Nephron progenitor cell (in vitro differentiated cells): Measurements from ENCODE around the gene DHRSX.

Source experiments
- DNase-seq: peaks from one replicate; pipeline ENCODE4 v3.0.0; 2021
- H3K27ac Mint-ChIP-seq: 2 replicates; pipeline ENCODE4 v1.8.0; 2021; ENCODE audit warnings: mild to moderate bottlenecking, moderate library complexity, mixed read lengths
- H3K27me3 Mint-ChIP-seq: 2 replicates; pipeline ENCODE4 v1.8.0; 2021; ENCODE audit warnings: mild to moderate bottlenecking, low read depth, mixed read lengths; ENCODE audit not compliant: poor library complexity
- H3K36me3 Mint-ChIP-seq: 2 replicates; pipeline ENCODE4 v1.8.0; 2021; ENCODE audit warnings: low read depth, mixed read lengths
- H3K4me1 Mint-ChIP-seq: 2 replicates; pipeline ENCODE4 v1.8.0; 2021; ENCODE audit warnings: mixed read lengths
- H3K4me3 Mint-ChIP-seq: 2 replicates; pipeline ENCODE4 v1.8.0; 2021; ENCODE audit warnings: mild to moderate bottlenecking, moderate library complexity, mixed read lengths
- H3K9me3 Mint-ChIP-seq: 2 replicates; pipeline ENCODE4 v1.8.0; 2021; ENCODE audit warnings: mild to moderate bottlenecking, moderate library complexity, mixed read lengths
- CTCF ChIP-seq: fragments of 200-600 bp; sonication (generic); IDR thresholded peaks from 2 replicates; pipeline ENCODE4 v1.5.0; 2021; ENCODE audit warnings: antibody characterized with exemption

Gene DHRSX

DNA sequence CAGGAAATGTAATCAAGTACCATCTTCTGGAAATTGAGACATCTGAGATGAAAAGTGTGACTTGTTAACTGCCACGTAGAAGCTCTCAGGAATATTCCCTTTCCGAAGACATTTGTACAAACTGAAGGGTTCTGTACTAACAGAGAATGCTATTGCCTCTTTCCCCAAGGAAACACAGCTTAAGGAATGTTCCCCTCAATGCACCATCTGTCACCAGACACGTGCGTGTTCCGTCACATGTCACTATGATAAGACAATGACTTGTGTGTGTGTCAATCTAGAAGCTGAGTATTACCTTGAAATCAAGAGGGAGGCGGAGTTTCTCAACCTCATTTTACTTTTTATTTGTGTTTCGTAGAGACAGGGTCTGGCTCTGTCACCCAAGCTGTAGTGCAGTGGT, 58.1 kb downstream of the DHRSX start:
- Mint-ChIP-seq H3K36me3 (peaks cover 85% of the 10 kb centered on the region), H3K4me3 (no peak overlapping the region), H3K27ac (peak overlapping the region; percentile 61), H3K4me1 (no peaks in the 10 kb centered on the region), H3K9me3 (peaks cover 67% of the 10 kb centered on the region), H3K27me3 (no peaks in the 10 kb centered on the region)
- no peak for DNase-seq
- TF ChIP-seq CTCF: no peak

- DNase-seq: no peak
- no peak for TF ChIP-seq CTCF
- no peak overlapping the region for H3K4me3 Mint-ChIP-seq
- H3K27ac Mint-ChIP-seq: no peak overlapping the region
- no peaks in the 10 kb centered on the region for H3K27me3 Mint-ChIP-seq
- H3K4me1 Mint-ChIP-seq: no peaks in the 10 kb centered on the region
- H3K36me3 Mint-ChIP-seq: peaks cover 77% of the 10 kb centered on the region
- peaks cover 59% of the 10 kb centered on the region for H3K9me3 Mint-ChIP-seq
Measured at GRCh38 chrX:2441466-2441865, 59.3 kb downstream of the DHRSX start.

DNA sequence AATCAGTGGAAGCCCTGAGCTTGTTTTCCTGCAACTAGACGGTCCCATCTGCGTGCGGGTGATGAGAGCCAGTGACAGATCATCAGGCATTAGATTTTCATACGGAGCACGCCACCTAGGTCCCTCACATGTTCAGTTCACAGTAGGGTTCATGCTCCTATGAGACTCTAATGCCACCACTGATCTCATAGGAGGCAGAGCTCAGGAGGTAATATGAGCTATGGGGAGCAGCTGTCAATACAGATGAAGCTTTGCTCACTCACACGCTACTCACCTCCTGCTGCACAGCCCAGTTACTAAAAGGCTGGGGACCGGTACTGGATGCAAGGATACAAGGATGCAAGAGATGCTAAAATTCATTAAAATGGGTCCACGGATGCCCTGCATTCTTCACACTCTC, 61.2 kb downstream of the DHRSX start:
- Mint-ChIP-seq H3K4me3 (no peak overlapping the region), H3K36me3 (peaks cover 72% of the 10 kb centered on the region), H3K9me3 (peaks cover 55% of the 10 kb centered on the region), H3K27me3 (no peaks in the 10 kb centered on the region), H3K4me1 (no peaks in the 10 kb centered on the region), H3K27ac (no peak overlapping the region)
- TF ChIP-seq CTCF: no peak
- no peak for DNase-seq

DNA sequence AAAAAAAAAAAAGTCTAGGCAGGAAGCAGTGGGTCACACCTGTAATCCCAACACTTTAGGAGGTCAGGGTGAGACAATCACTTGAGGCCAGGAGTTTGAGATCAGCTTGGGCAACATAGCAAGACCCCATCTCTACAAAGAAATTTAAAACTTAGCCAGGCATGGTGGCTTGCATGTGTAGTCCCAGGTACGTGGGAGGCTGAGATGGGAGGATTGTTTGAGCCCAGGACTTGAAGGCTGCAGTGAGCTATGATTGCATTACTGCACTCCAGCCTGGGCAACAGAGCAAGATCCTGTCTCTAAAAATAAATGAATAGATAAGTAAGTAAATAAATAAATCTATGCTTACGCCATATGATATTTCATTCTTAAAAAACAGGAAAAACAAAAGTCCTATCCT, 65.3 kb downstream of the DHRSX start:
- Mint-ChIP-seq H3K36me3 (peaks cover 69% of the 10 kb centered on the region), H3K27me3 (no peaks in the 10 kb centered on the region), H3K9me3 (peaks cover 33% of the 10 kb centered on the region), H3K4me3 (no peak overlapping the region), H3K4me1 (no peaks in the 10 kb centered on the region), H3K27ac (no peak overlapping the region)
- no peak for TF ChIP-seq CTCF
- no peak for DNase-seq

GRCh38 chrX:2434270-2435163, 66.3 kb downstream of the DHRSX start:
- DNase-seq: no peak
- H3K27ac Mint-ChIP-seq: no peak overlapping the region
- no peaks in the 10 kb centered on the region for H3K4me1 Mint-ChIP-seq
- peaks cover 23% of the 10 kb centered on the region for H3K9me3 Mint-ChIP-seq
- H3K27me3 Mint-ChIP-seq: no peaks in the 10 kb centered on the region
- H3K4me3 Mint-ChIP-seq: no peak overlapping the region
- TF ChIP-seq CTCF: no peak
- H3K36me3 Mint-ChIP-seq: peaks cover 67% of the 10 kb centered on the region
